Smooth muscle cell (in vitro differentiated cells): ENCODE results near the gene LRCH4. TPM values are rescaled to one million over a fixed set of nuclear protein-coding genes. Genes with fewer than 3 reads are reported as not detected.

Experiments
- DNase-seq: peaks from one replicate; lab custom pipeline; 2025; ENCODE audit not compliant: unreplicated experiment; lab: John Stamatoyannopoulos, UW
- H2AFZ ChIP-seq: fragments of 200-600 bp; sonication (generic); 2 replicates; pipeline ENCODE4 v1.6.0; 2016; ENCODE audit warnings: antibody characterized with exemption, low read depth, mild to moderate bottlenecking
- H3F3A ChIP-seq: fragments of 200-600 bp; sonication (generic); 2 replicates; pipeline ENCODE4 v1.6.0; 2017; ENCODE audit warnings: antibody characterized with exemption, low read depth
- H3K27ac ChIP-seq: fragments of 200-600 bp; sonication (generic); 2 replicates; pipeline ENCODE4 v1.5.1; 2016; ENCODE audit warnings: low read depth, mild to moderate bottlenecking
- H3K27me3 ChIP-seq: fragments of 200-600 bp; sonication (generic); 2 replicates; pipeline ENCODE4 v1.6.1; 2016; ENCODE audit warnings: low read depth, mild to moderate bottlenecking
- H3K36me3 ChIP-seq: fragments of 200-600 bp; sonication (generic); 2 replicates; pipeline ENCODE4 v1.5.1; 2016; ENCODE audit warnings: low read depth
- H3K4me1 ChIP-seq: fragments of 200-600 bp; sonication (generic); 2 replicates; pipeline ENCODE4 v1.5.1; 2016; ENCODE audit warnings: low read depth
- H3K4me2 ChIP-seq: fragments of 200-600 bp; sonication (generic); 2 replicates; pipeline ENCODE4 v1.6.0; 2016; ENCODE audit warnings: mild to moderate bottlenecking
- H3K4me3 ChIP-seq: fragments of 200-600 bp; sonication (generic); 2 replicates; pipeline ENCODE4 v1.5.1; 2016; ENCODE audit warnings: mild to moderate bottlenecking
- H3K79me2 ChIP-seq: fragments of 200-600 bp; sonication (generic); 2 replicates; pipeline ENCODE4 v1.6.0; 2016; ENCODE audit warnings: low read depth, mild to moderate bottlenecking
- H3K9ac ChIP-seq: fragments of 200-600 bp; sonication (generic); 2 replicates; pipeline ENCODE4 v1.6.0; 2016; ENCODE audit warnings: low read depth
- H3K9me3 ChIP-seq: fragments of 200-600 bp; sonication (generic); replicated peaks from 2 replicates; pipeline ENCODE4 v1.5.1; 2016; ENCODE audit warnings: low read depth
- H4K20me1 ChIP-seq: fragments of 200-600 bp; sonication (generic); 2 replicates; pipeline ENCODE4 v1.6.0; 2016; ENCODE audit warnings: low read depth
- CTCF ChIP-seq: fragments of 200-600 bp; sonication (generic); IDR thresholded peaks from 2 replicates; pipeline ENCODE4 v1.5.1; 2017; ENCODE audit warnings: borderline replicate concordance, mild to moderate bottlenecking, antibody characterized with exemption; ENCODE audit not compliant: insufficient read depth, poor library complexity, severe bottlenecking
- WGBS: methylation state at CpG from one replicate; pipeline ENCODE4 v1.1.7; 2016; ENCODE audit warnings: low lambda C conversion rate; 5-methylcytosine and 5-hydroxymethylcytosine counted together
- polyA plus RNA-seq: library from polyadenylated mRNA; unstranded; fragments of >200 nt; fragmentation: Nextera tagmentation; extraction: Ambion mirVana; gene quantifications from 2 replicates; pipeline ENCODE4 v1.2.1, GENCODE V29; 2016
- total RNA-seq: library from RNA; depleted of rRNA; stranded (reverse); fragments of >200 nt; gene quantifications from 2 replicates; pipeline ENCODE4 v1.2.3, GENCODE V29; 2014

The LRCH4 gene
- total and polyA plus RNA-seq, 2 experiments from 2014 or later: 48.2 to 58.5 TPM

GRCh38 chr7:100582041-100582579, 3.8 kb downstream of the LRCH4 start:
- Histone ChIP-seq H4K20me1 (peaks cover 41% of the 10 kb centered on the region), H3F3A (peaks cover 11% of the 10 kb centered on the region), H3K9ac (no peak overlapping the region), H3K4me1 (peaks cover 16% of the 10 kb centered on the region), H3K27ac (no peak overlapping the region), H3K4me3 (no peak overlapping the region), H3K36me3 (peaks cover 6% of the 10 kb centered on the region), H3K9me3 (no peaks in the 10 kb centered on the region), H3K79me2 (peaks cover 13% of the 10 kb centered on the region), H2AFZ (no peak overlapping the region), H3K27me3 (no peaks in the 10 kb centered on the region), H3K4me2 (no peak overlapping the region)
- DNase-seq: no peak
- 93% methylated on average over 20 of the region's 20 CpGs for WGBS
- TF ChIP-seq CTCF: no peak

- TF ChIP-seq CTCF: no peak
- Histone ChIP-seq H3K36me3 (peaks cover 6% of the 10 kb centered on the region), H3K9me3 (no peaks in the 10 kb centered on the region), H2AFZ (no peak overlapping the region), H3F3A (peaks cover 11% of the 10 kb centered on the region), H3K4me1 (peaks cover 16% of the 10 kb centered on the region), H3K79me2 (peaks cover 13% of the 10 kb centered on the region), H4K20me1 (peaks cover 41% of the 10 kb centered on the region), H3K27ac (no peak overlapping the region), H3K4me2 (no peak overlapping the region), H3K9ac (no peak overlapping the region), H3K4me3 (no peak overlapping the region), H3K27me3 (no peaks in the 10 kb centered on the region)
- WGBS: 97% methylated on average over 11 of the region's 11 CpGs
- DNase-seq: no peak
Measured at GRCh38 chr7:100580466-100581283, 5.3 kb downstream of the LRCH4 start.

- H3K79me2 ChIP-seq: peaks cover 13% of the 10 kb centered on the region
- H3K36me3 ChIP-seq: peaks cover 6% of the 10 kb centered on the region
- no peaks in the 10 kb centered on the region for H3F3A ChIP-seq
- no peak overlapping the region for H3K4me2 ChIP-seq
- WGBS: 97% methylated on average over 28 of the region's 28 CpGs
- peaks cover 21% of the 10 kb centered on the region for H4K20me1 ChIP-seq
- peaks cover 2% of the 10 kb centered on the region for H3K4me1 ChIP-seq
- no peak overlapping the region for H2AFZ ChIP-seq
- H3K9me3 ChIP-seq: no peaks in the 10 kb centered on the region
- TF ChIP-seq CTCF: no peak
- no peak overlapping the region for H3K27ac ChIP-seq
- H3K27me3 ChIP-seq: no peaks in the 10 kb centered on the region
- no peak overlapping the region for H3K9ac ChIP-seq
- H3K4me3 ChIP-seq: no peak overlapping the region
- no peak for DNase-seq
Measured at GRCh38 chr7:100578246-100579183, 7.4 kb downstream of the LRCH4 start.
